ENCODE data around the gene ASB18. TPM values are rescaled to one million over a fixed set of nuclear protein-coding genes. Genes with fewer than 3 reads are reported as not detected.

Gene ASB18
- total RNA-seq, 2 experiments from 2014 or later, result not detected

- Mint-ChIP-seq H3K27ac (no peak overlapping the region), H3K4me3 (no peak overlapping the region), H3K27me3 (peaks cover 29% of the 10 kb centered on the region), H3K4me1 (no peaks in the 10 kb centered on the region), H3K9me3 (peaks cover 4% of the 10 kb centered on the region), H3K36me3 (no peaks in the 10 kb centered on the region)
- DNase-seq, result no peak
Observed at GRCh38 chr2:236259371-236259770, 4.8 kb downstream of the ASB18 start.

DNA sequence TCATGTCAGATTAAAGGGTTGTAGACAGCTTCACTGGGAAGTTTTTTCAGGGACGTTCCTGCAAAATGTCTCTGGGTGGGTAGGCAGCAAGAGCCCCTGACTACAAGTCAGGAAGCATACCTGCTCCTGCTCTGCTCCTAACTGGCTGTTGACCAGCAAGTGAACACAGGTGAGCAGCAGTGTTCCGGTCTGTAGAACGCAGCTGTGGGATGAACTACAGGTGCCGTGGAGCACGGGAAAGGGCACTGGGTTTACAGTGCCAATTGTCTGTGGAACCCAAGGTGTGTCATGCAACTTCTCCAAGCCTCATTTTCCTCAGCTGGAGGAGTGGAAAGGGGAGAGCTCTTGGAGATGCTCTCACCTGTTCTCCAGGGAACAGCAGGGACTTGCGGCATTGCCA, 6.6 kb downstream of the ASB18 start:
- Mint-ChIP-seq H3K9me3 (peaks cover 4% of the 10 kb centered on the region), H3K36me3 (no peaks in the 10 kb centered on the region)

GRCh38 chr2:236257136-236257535, 7.1 kb downstream of the ASB18 start:
- no peaks in the 10 kb centered on the region for H3K36me3 Mint-ChIP-seq
- no peak overlapping the region for H3K27ac Mint-ChIP-seq
- peaks cover 31% of the 10 kb centered on the region for H3K27me3 Mint-ChIP-seq
- H3K4me1 Mint-ChIP-seq, result no peaks in the 10 kb centered on the region
- peaks cover 4% of the 10 kb centered on the region for H3K9me3 Mint-ChIP-seq
- no peak for DNase-seq
- H3K4me3 Mint-ChIP-seq, result no peak overlapping the region

More for the DNA sequence above, 6.6 kb downstream of the ASB18 start:
- Mint-ChIP-seq H3K27me3 (peaks cover 26% of the 10 kb centered on the region), H3K4me1 (no peaks in the 10 kb centered on the region), H3K27ac (no peak overlapping the region), H3K4me3 (no peak overlapping the region)
- DNase-seq, result no peak

DNA sequence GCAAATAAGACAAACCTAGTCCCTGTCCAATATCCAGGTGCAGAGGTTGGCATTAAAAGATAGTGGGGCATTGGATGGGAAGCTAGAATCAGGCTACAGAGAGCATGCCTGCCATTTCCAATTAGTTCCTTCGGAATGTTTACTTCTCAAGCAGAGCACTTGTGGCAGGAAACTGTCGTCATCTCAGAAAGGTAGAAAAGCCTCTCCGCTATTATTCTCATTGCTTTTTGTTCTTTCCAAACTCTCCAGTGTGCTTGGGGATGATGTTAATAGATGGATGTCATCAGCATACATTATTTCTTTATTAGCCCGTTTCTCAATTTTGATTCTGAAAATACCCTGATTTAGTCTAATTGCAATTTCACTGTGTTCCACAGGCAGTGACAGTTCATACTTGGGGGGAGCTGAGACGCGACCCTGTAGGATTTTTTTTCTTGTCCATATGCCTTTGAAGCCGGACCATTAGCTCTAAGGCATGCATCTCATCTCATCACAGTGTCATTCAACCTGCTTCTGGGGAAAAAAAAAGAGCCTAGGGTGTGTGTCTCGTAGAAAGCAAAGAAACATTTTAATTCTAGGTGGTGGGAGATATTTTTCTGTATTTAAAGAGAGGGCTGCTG, 7.7 kb downstream of the ASB18 start:
- Mint-ChIP-seq H3K4me1 (no peaks in the 10 kb centered on the region), H3K27ac (no peak overlapping the region), H3K36me3 (no peaks in the 10 kb centered on the region), H3K4me3 (no peak overlapping the region), H3K9me3 (peaks cover 3% of the 10 kb centered on the region), H3K27me3 (peaks cover 32% of the 10 kb centered on the region)
- no peak for DNase-seq

- Mint-ChIP-seq H3K4me1 (no peaks in the 10 kb centered on the region), H3K27ac (no peak overlapping the region), H3K9me3 (no peaks in the 10 kb centered on the region), H3K27me3 (peaks cover 25% of the 10 kb centered on the region), H3K36me3 (no peaks in the 10 kb centered on the region), H3K4me3 (no peak overlapping the region)
- DNase-seq, result no peak
Observed at GRCh38 chr2:236254674-236255073, 9.5 kb downstream of the ASB18 start.

DNA sequence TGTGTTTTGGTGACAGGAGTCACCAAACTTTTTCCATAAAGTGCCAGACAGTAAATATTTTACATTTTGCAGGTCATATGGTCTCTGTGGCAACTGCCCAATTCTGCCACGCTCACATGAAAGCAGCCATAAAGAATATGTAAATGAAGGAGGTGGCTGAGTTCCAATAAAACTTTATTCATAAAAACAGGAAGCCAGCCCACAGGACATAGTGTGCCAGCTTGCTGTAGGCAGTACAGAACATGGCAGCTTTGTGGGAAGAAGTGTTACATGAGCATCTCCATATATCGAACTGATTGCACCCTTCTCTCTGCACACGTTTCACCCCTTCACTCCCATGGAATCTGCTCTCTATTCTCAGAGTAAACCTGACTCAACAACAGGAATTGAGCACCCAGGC, 10.2 kb downstream of the ASB18 start:
- Mint-ChIP-seq H3K4me1 (no peaks in the 10 kb centered on the region), H3K9me3 (no peaks in the 10 kb centered on the region), H3K27me3 (peaks cover 21% of the 10 kb centered on the region), H3K36me3 (no peaks in the 10 kb centered on the region), H3K27ac (no peak overlapping the region), H3K4me3 (no peak overlapping the region)
- DNase-seq, result no peak

DNA sequence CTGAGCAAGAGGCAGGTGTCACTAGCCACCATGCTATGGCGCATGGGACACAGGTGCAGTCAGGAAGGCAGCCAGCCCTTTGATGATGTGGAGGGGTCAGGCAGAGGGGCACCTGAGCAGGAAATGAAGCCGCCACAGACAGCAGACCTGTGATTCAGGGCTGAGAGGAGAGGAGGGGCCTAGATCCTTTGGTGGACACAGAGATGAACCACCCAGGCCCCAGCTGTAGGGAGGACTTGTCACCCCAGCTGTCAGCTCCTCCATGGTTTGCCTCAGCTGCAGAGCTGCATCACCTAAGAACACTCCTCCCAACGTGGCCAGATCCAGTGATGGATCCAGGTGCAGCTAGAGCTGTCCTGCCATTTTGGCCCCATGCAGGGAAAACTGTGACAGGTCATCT, 11.6 kb downstream of the ASB18 start:
- H3K36me3 Mint-ChIP-seq, result no peaks in the 10 kb centered on the region
- H3K4me3 Mint-ChIP-seq, result no peak overlapping the region
- no peaks in the 10 kb centered on the region for H3K4me1 Mint-ChIP-seq
- H3K9me3 Mint-ChIP-seq, result no peaks in the 10 kb centered on the region
- peaks cover 21% of the 10 kb centered on the region for H3K27me3 Mint-ChIP-seq
- H3K27ac Mint-ChIP-seq, result no peak overlapping the region
- no peak for DNase-seq

GRCh38 chr2:236250909-236251579, 13.2 kb downstream of the ASB18 start:
- Mint-ChIP-seq H3K27ac (no peak overlapping the region), H3K4me3 (no peak overlapping the region), H3K9me3 (no peaks in the 10 kb centered on the region), H3K27me3 (peaks cover 21% of the 10 kb centered on the region), H3K4me1 (no peaks in the 10 kb centered on the region), H3K36me3 (no peaks in the 10 kb centered on the region)
- DNase-seq, result no peak

DNA sequence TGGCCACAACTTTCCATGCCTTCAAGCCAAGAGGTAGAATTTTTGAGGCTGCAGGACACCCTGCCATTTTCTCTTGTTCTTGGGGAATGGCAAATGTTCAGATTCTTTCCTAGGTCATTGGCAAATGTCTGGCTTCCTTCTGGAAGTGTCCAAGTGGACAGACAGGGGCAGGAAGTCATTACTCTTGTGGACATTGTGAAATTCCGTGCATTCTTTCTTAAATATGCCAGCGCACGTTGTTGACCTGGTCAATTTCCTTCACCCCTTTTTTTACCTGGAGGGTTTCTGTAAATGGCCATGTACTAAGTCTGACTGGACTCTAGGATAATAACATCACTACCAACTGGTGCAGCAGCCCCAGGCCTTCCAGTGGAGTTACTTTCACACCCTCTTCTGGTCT, 13.9 kb downstream of the ASB18 start:
- H3K27ac Mint-ChIP-seq, result no peak overlapping the region
- no peak overlapping the region for H3K4me3 Mint-ChIP-seq

GRCh38 chr2:236249066-236249465, 15.1 kb downstream of the ASB18 start:
- H3K36me3 Mint-ChIP-seq, result no peaks in the 10 kb centered on the region
- peaks cover 21% of the 10 kb centered on the region for H3K27me3 Mint-ChIP-seq
- no peak overlapping the region for H3K4me3 Mint-ChIP-seq

More for the DNA sequence above, 13.9 kb downstream of the ASB18 start:
- H3K9me3 Mint-ChIP-seq, result no peaks in the 10 kb centered on the region
- H3K4me1 Mint-ChIP-seq, result no peaks in the 10 kb centered on the region
- peaks cover 21% of the 10 kb centered on the region for H3K27me3 Mint-ChIP-seq
- DNase-seq, result no peak
- no peaks in the 10 kb centered on the region for H3K36me3 Mint-ChIP-seq

GRCh38 chr2:236246711-236247246, 17.4 kb downstream of the ASB18 start:
- no peaks in the 10 kb centered on the region for H3K4me1 Mint-ChIP-seq
- H3K4me3 Mint-ChIP-seq, result no peak overlapping the region
- no peaks in the 10 kb centered on the region for H3K36me3 Mint-ChIP-seq
- no peaks in the 10 kb centered on the region for H3K9me3 Mint-ChIP-seq
- DNase-seq, result no peak
- peaks cover 15% of the 10 kb centered on the region for H3K27me3 Mint-ChIP-seq
- no peak overlapping the region for H3K27ac Mint-ChIP-seq

More at GRCh38 chr2:236249066-236249465, 15.1 kb downstream of the ASB18 start:
- DNase-seq, result no peak
- Mint-ChIP-seq H3K9me3 (no peaks in the 10 kb centered on the region), H3K4me1 (no peaks in the 10 kb centered on the region), H3K27ac (no peak overlapping the region)

- Mint-ChIP-seq H3K36me3 (no peaks in the 10 kb centered on the region), H3K27me3 (peaks cover 24% of the 10 kb centered on the region), H3K9me3 (no peaks in the 10 kb centered on the region), H3K4me3 (no peak overlapping the region), H3K4me1 (no peaks in the 10 kb centered on the region), H3K27ac (no peak overlapping the region)
- no peak for DNase-seq
Observed at GRCh38 chr2:236244256-236244655, 19.9 kb downstream of the ASB18 start.

- H3K4me1 Mint-ChIP-seq, result no peaks in the 10 kb centered on the region
- DNase-seq, result no peak
- no peak overlapping the region for H3K27ac Mint-ChIP-seq
- no peaks in the 10 kb centered on the region for H3K9me3 Mint-ChIP-seq
- no peak overlapping the region for H3K4me3 Mint-ChIP-seq
- H3K27me3 Mint-ChIP-seq, result peaks cover 40% of the 10 kb centered on the region
- H3K36me3 Mint-ChIP-seq, result no peaks in the 10 kb centered on the region
Observed at GRCh38 chr2:236242057-236242495, 22.1 kb downstream of the ASB18 start.

DNA sequence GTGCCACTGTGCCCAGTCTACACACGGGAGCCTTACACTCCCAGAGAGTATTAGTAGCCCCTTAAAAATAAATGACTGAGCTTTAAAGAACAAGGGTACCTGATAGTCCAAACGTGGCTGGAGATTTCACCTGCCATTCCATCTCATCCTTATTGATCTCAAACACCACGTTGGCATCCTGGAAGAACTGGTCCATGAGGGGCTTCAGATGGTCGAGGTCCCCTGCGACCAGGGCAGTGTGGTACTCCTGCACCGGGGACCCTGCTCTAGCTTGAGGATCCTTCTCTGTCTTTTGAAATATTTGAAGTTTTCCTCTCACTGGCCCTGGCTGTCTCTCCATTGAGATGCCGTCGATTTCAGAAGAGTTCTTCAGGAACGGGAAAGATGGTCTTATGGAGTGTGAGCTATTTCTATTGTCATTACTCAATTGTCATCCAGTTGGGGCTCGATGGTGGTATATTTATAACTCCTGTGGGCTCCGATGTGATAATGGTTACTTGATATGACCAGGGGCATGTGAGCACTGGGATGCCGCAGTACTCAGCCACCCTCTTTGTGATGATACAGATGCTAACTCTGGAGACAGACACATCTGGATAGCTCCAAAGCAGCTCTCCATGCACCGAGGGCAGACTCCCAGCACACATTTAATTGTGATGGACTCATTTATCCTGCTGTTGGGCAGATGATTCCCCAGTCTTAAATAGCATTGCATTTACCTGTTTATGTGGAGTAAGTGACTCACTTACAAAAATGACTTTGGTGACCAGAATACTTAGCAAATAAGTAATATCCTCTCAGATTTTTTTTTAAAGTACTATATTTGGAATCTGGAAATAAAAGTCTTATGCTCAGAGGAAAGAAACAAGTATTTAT, 22.8 kb downstream of the ASB18 start:
- no peak overlapping the region for H3K4me3 Mint-ChIP-seq

More for the DNA sequence above, 22.8 kb downstream of the ASB18 start:
- Mint-ChIP-seq H3K27me3 (peaks cover 40% of the 10 kb centered on the region), H3K4me1 (peaks cover 3% of the 10 kb centered on the region), H3K36me3 (no peaks in the 10 kb centered on the region), H3K27ac (no peak overlapping the region), H3K9me3 (no peaks in the 10 kb centered on the region)
- DNase-seq, result no peak

All from activated naive CD8-positive, alpha-beta T cell treated with anti-CD3 and anti-CD28 coated beads for 36 hours (primary cell).